K562 (cell line): Measurements from ENCODE around the gene WASHC4. TPM values are rescaled to one million over a fixed set of nuclear protein-coding genes. Genes with fewer than 3 reads are reported as not detected.

Experiments
- ATAC-seq: fragments of 200-7000 bp; cut with Tn5 transposase; 3 replicates; pipeline ENCODE4 v1.9.1; 2020; ENCODE audit warnings: moderate library complexity
- BruUV-seq: library from RNA; stranded (reverse); fragments of 400-500 nt; replicated peaks from 2 replicates; lab custom pipeline; 2021; lab: Mats Ljungman, UMichigan
- CTCF ChIA-PET: fragments of 300-600 bp; formaldehyde crosslinking; extraction: SDS; loops from one replicate; lab custom pipeline; 2021; ENCODE audit warnings: low intra/inter-chr PET ratio; lab: Yijun Ruan, JAX
- POLR2A ChIA-PET: fragments of 300-600, 350-650 bp; sonication (Branson Sonifier 250); formaldehyde crosslinking; extraction: SDS; loops from one replicate; lab custom pipeline; 2021; ENCODE audit warnings: antibody characterized with exemption, inconsistent platforms; lab: Yijun Ruan, JAX
- DNase-seq, 4 experiments: peaks; one replicate each; pipeline versions ENCODE4 v3.0.0 to v3.0.0-alpha.2; 2011 to 2018; ENCODE audit warnings: low spot score in 3 of 4, mixed read lengths in 3 of 4; ENCODE audit errors: extremely low read depth in 1 of 4
- FAIRE-seq: peaks from 2 replicates; lab custom pipeline; 2011; peaks lifted over from hg19 to GRCh38; lab: Jason Lieb, UNC
- H2AFZ ChIP-seq: 2 replicates; pipeline ENCODE4 v1.6.0; 2011; ENCODE audit warnings: low read depth, low read length, control low read depth, inconsistent platforms
- H3K27ac ChIP-seq: fragments of 200-600 bp; 3 replicates; pipeline ENCODE4 v1.8.0; 2011; ENCODE audit warnings: low read depth, mild to moderate bottlenecking, control low read depth, inconsistent platforms, low read length, moderate library complexity, mixed read lengths; ENCODE audit errors: extremely low read depth
- H3K27me3 ChIP-seq, 2 experiments: fragments of 300-600 bp in 1 of 2; 2 replicates in 1 of 2; 3 replicates in 1 of 2; pipeline versions ENCODE4 v1.6.0 to v1.8.0; 2011; ENCODE audit warnings: inconsistent platforms in 2 of 2, low read length in 2 of 2, mild to moderate bottlenecking in 1 of 2, mixed read lengths in 1 of 2, moderate library complexity in 1 of 2; ENCODE audit not compliant: control insufficient read depth in 2 of 2, insufficient read depth in 2 of 2
- H3K36me3 ChIP-seq: fragments of 300-600 bp; 3 replicates; pipeline ENCODE4 v1.8.0; 2011; ENCODE audit warnings: mild to moderate bottlenecking, low read length, inconsistent platforms; ENCODE audit not compliant: control insufficient read depth, insufficient read depth
- H3K4me1 ChIP-seq, 2 experiments: fragments of 200-600 bp in 1 of 2; replicated peaks in 1 of 2; 2 replicates in 1 of 2; 3 replicates in 1 of 2; pipeline versions ENCODE4 v1.5.1 to v1.8.0; 2011; ENCODE audit warnings: inconsistent platforms in 2 of 2, low read length in 2 of 2, mild to moderate bottlenecking in 1 of 2, mixed read lengths in 1 of 2, moderate library complexity in 1 of 2; ENCODE audit not compliant: control insufficient read depth in 2 of 2, insufficient read depth in 2 of 2
- H3K4me2 ChIP-seq: 2 replicates; pipeline ENCODE4 v1.6.1; 2011; ENCODE audit warnings: low read length, control low read depth, inconsistent platforms, mixed read lengths; ENCODE audit not compliant: insufficient read depth
- H3K4me3 ChIP-seq: fragments of 200-600 bp; sonication (generic), shearing (Covaris generic); 2 replicates; pipeline ENCODE4 v1.5.1; 2016; ENCODE audit warnings: control low read depth, inconsistent platforms
- H3K79me2 ChIP-seq: fragments of 200-600 bp; 3 replicates; pipeline ENCODE4 v1.8.0; 2011; ENCODE audit warnings: low read length, inconsistent platforms; ENCODE audit not compliant: control insufficient read depth, insufficient read depth
- H3K9ac ChIP-seq, 2 experiments: 2 replicates each; pipeline versions ENCODE4 v1.6.0 to v1.6.1; 2011; ENCODE audit warnings: low read depth in 2 of 2, low read length in 2 of 2, control low read depth in 1 of 2, inconsistent platforms in 1 of 2, mild to moderate bottlenecking in 1 of 2, mixed read lengths in 1 of 2; ENCODE audit not compliant: insufficient read depth in 1 of 2
- H3K9me1 ChIP-seq: one replicate; pipeline ENCODE4 v1.6.0; 2011; ENCODE audit warnings: inconsistent platforms, mild to moderate bottlenecking, low read length, moderate library complexity; ENCODE audit not compliant: control insufficient read depth, insufficient read depth
- H3K9me3 ChIP-seq: replicated peaks from 2 replicates; pipeline ENCODE4 v1.5.1; 2011; ENCODE audit warnings: low read depth, low read length, inconsistent platforms; ENCODE audit not compliant: control insufficient read depth, insufficient read depth
- H4K20me1 ChIP-seq: replicated peaks from 2 replicates; pipeline ENCODE4 v1.6.1; 2011; ENCODE audit warnings: low read length, inconsistent platforms, mixed read lengths; ENCODE audit not compliant: control insufficient read depth, insufficient read depth
- NCOA6 ChIP-seq: fragments of 450-650 bp; IDR thresholded peaks from 2 replicates; pipeline ENCODE4 v1.6.1; 2017; ENCODE audit warnings: mild to moderate bottlenecking
- RFX1 ChIP-seq: fragments of 450-650 bp; IDR thresholded peaks from 2 replicates; pipeline ENCODE4 v1.6.1; 2016; ENCODE audit warnings: mild to moderate bottlenecking, moderate library complexity
- ZNF224 ChIP-seq: sonication (generic); formaldehyde crosslinking; IDR thresholded peaks from 2 replicates; pipeline ENCODE4 v1.8.0; 2022; ENCODE audit warnings: mild to moderate bottlenecking, missing genetic modification reagents
- WGBS: fragments of 100-300 bp; shearing (Covaris generic); methylation state at CpG from one replicate; pipeline ENCODE4 v1.1.6; 2016; ENCODE audit warnings: low coverage, mixed read lengths; ENCODE audit not compliant: insufficient coverage; ENCODE audit errors: missing lambda C conversion rate; 5-methylcytosine and 5-hydroxymethylcytosine counted together
- in situ Hi-C: fragments of 300-500 bp; cut with MboI; formaldehyde crosslinking; loops from 4 replicates; pipeline ENCODE4 v1.15.0; 2018; ENCODE audit warnings: inconsistent platforms, mixed read lengths
- intact Hi-C: fragments of 100-400 bp; cut with micrococcal nuclease; formaldehyde crosslinking; loops from 2 replicates; pipeline ENCODE4 v1.14.2; 2022
- polyA plus RNA-seq, 8 experiments: library from polyadenylated mRNA; depleted of rRNA in 4 of 8; stranded (reverse) in 5 of 8; unstranded in 3 of 8; fragments of >200 nt; fragmentation: Nextera tagmentation in 2 of 8; fragmentation: Illumina TruSeq in 1 of 8; extraction: Ambion mirVana in 2 of 8; extraction: Trizol in 1 of 8; gene quantifications; 2 replicates each; pipeline versions ENCODE4 v1.2.1 to v1.2.3, GENCODE V29; 2011 to 2014; ENCODE audit warnings: inconsistent platforms in 1 of 8, missing spikeins in 1 of 8
- total RNA-seq, 7 experiments: library from RNA; depleted of rRNA in 6 of 7; stranded (reverse); fragments of >200 nt in 6 of 7; fragmentation: Illumina TruSeq in 2 of 7; extraction: Trizol in 2 of 7; gene quantifications; 2 replicates each; pipeline versions ENCODE4 v1.2.1 to v1.2.3, GENCODE V29; 2011 to 2021; ENCODE audit warnings: low replicate concordance in 1 of 7
- TF ChIP-seq, protein P1 (sequence below): fragments of 250-450 bp; sonication (Bioruptor Pico); IDR thresholded peaks from 2 replicates; pipeline ENCODE4 v1.8.0; 2021; ENCODE audit warnings: borderline replicate concordance, mild to moderate bottlenecking, moderate library complexity; ENCODE audit not compliant: poor library complexity, severe bottlenecking
- TF ChIP-seq, protein P2 (sequence below): IDR thresholded peaks from 2 replicates; pipeline ENCODE4 v1.6.1; 2016; ENCODE audit warnings: missing genetic modification characterization, missing compliant biosample characterization

WASHC4 gene
- total and polyA plus RNA-seq, 9 of the 15 experiments (the other 6 are each of a cell fraction or from before 2014, with no cell fraction given), result 12.5 to 38.5 (median 21.3) TPM

DNA sequence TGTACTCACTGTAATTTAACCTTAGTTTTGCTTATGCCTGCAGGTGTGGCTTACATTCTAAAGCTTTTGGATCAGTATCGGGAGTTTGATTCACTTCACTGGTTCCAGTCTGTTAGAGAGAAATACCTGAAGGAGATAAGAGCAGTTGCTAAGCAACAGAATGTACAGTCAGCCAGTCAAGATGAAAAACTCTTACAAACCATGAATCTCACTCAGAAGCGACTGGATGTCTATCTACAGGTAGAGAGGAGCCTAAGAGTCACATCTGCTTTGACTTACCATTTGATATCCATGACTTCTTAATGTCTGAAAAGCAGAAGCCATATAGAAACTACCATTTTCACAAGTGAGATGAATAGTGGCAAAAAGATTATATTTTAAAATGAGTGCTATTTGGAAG, 56.5 kb downstream of the WASHC4 start:
- WGBS, result 76% methylated on average over 2 of the region's 2 CpGs
- Histone ChIP-seq H3K79me2 (no peaks in the 10 kb centered on the region), H4K20me1 (no peaks in the 10 kb centered on the region), H3K27ac (no peak overlapping the region), H3K9ac (no peak overlapping the region), H3K9me1 (no peaks in the 10 kb centered on the region), H3K4me1 (no peaks in the 10 kb centered on the region), H3K4me2 (no peak overlapping the region), H2AFZ (no peak overlapping the region), H3K36me3 (peaks cover 57% of the 10 kb centered on the region; the same call in 2 of the 3 replicates), H3K9me3 (no peaks in the 10 kb centered on the region), H3K27me3 (no peaks in the 10 kb centered on the region), H3K4me3 (no peak overlapping the region)
- DNase-seq, result peak in 1 of 4 experiments; percentile 18
- ChIA-PET POLR2A (interaction anchor here (0.7 kb wide), 1 partner anchor 696 kb away, joined by 3 read pairs; no protein-coding TSS in a partner anchor), CTCF (no interaction called here)
- no TSS peak for BruUV-seq
- ATAC-seq, result no peak
- in situ Hi-C loops (no loop called here), intact Hi-C loops (no loop called here)
- FAIRE-seq, result no peak
- TF ChIP-seq RFX1, result peak; percentile 86
- TF ChIP-seq NCOA6, result no peak
- no peak for TF ChIP-seq ZNF224
- TF ChIP-seq, protein P1, sequence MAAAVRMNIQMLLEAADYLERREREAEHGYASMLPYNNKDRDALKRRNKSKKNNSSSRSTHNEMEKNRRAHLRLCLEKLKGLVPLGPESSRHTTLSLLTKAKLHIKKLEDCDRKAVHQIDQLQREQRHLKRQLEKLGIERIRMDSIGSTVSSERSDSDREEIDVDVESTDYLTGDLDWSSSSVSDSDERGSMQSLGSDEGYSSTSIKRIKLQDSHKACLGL (CRISPR knock-in tag), result no peak
- TF ChIP-seq, protein P2, sequence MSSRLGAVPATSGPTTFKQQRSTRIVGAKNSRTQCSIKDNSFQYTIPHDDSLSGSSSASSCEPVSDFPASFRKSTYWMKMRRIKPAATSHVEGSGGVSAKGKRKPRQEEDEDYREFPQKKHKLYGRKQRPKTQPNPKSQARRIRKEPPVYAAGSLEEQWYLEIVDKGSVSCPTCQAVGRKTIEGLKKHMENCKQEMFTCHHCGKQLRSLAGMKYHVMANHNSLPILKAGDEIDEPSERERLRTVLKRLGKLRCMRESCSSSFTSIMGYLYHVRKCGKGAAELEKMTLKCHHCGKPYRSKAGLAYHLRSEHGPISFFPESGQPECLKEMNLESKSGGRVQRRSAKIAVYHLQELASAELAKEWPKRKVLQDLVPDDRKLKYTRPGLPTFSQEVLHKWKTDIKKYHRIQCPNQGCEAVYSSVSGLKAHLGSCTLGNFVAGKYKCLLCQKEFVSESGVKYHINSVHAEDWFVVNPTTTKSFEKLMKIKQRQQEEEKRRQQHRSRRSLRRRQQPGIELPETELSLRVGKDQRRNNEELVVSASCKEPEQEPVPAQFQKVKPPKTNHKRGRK, result no peak
